ENCODE results near the gene MAPKAP1. TPM values are rescaled to one million over a fixed set of nuclear protein-coding genes. Genes with fewer than 3 reads are reported as not detected.

The MAPKAP1 gene
- total RNA-seq, 1 donor from 2014 or later = 96.2 TPM

DNA sequence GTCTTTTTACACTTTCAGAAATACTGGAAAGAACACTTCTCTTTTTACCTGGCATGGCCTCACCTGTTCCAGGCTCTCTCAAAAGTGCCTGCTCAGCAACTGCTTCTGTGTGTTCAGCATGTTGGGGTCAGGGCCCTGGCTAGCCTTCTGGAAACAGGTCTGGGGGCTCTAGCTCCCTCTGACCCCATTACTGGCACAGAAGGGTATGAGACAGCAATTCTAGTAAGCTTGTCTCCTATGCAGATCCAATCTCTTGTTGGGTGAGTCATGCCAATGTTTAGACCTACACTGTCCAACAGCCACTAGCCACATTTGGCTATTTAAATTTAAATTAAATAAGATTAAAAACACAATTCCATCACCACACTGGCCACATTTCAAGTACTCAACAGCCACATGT is 80.8 kb downstream of the MAPKAP1 start:
- intact Hi-C loops (cut with DNase I) = no loop called here

DNA sequence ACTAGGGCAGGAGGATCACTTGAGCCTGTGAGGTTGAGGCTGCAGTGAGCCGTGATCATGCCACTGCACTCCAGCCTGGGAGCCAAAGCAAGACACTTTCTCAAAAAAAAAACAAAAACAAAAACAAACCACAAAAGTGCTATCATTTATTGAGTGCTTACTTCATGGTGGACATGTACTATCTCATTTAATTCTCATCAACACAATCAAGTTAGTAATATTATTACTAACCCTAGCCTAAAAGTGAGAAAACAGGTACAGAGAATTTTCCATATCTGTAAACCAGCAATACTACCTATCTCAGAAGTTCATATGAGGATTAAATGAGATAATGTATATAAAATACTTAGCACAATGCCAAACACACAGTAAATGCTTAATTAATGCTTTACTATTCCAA is 85.8 kb downstream of the MAPKAP1 start:
- no peak for DNase-seq (ENCODE audit: low spot score)
- intact Hi-C loops (cut with DNase I) = no loop called here

More for the DNA sequence above, 80.8 kb downstream of the MAPKAP1 start:
- no peak for DNase-seq (ENCODE audit: low spot score)

DNA sequence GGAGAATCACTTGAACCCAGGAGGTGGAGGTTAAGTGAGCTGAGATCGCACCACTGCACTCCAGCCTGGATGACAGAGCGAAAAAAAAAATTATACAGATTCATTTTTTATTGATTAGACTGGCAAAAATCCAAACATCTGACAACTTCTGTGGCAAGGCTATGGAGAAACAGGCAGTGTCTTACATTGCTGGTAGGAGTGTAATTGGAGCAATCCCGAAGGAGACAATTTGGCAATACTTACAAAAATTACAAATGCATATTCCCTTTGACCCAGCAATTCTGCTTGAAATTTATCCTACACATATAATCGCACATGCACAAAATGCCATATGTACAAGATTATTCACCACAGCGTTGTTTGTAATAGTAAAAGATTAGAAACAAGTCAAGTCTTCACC is 86.8 kb downstream of the MAPKAP1 start:
- DNase-seq (ENCODE audit: low spot score) = no peak
- intact Hi-C loops (cut with DNase I) = no loop called here

DNA sequence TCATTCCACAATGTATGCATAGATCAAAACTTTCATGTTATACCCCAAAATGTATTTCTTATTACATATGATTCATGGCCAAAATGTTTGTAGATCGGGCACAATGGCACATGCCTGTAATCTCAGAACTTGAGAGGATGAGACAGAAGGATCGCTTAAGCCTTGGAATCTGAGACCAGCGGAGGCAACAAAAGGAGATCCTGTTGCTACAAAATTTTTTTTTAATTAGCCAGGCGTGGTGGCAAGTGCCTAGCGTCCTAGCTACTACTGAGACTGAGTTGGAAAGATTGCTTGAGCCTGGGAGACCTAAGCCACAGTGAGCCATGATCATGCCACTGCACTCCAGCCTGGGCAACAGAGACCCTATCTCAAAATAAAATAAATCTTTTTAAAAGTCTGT is 89.9 kb downstream of the MAPKAP1 start:
- no peak for DNase-seq (ENCODE audit: low spot score)
- intact Hi-C loops (cut with DNase I) = no loop called here

DNA sequence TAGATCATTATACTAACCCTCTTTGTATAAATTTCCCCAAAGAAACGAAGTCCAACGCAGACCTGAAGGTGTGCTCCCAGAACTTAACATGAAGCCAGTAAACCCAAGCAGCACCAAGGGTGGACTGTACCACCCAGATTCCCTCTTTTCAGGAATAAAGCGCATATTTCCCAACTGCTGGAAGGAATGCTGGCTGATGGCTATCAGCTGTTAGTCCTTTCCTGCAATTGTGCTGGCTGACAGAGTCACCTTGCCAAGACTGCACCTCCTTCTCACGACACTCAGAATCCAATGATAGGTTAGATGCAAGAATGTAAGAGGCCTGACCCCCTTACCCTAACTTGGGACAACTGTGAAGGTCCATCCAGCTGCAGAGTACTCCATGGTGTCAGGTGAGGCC is 93.9 kb downstream of the MAPKAP1 start:
- DNase-seq (ENCODE audit: low spot score) = no peak
- intact Hi-C loops (cut with DNase I) = no loop called here

DNA sequence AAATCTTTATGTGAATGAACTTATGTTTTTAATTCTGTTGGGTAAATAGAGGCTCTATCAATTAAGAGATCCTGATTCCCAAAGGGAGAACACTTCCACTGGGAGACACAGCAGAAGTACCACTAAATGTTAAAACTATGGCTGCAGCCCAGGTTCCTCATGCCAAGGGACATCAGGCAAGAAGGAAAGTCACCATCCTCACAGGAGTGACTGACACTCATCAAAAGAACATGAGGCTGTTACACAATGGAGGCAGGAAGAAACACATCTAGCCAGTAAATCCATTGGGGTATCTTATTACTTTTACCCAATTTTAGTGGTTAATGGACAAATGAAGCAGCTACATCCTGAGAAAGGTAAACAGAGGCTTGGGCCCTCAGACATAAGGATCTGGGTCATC is 94.4 kb downstream of the MAPKAP1 start:
- intact Hi-C loops (cut with DNase I) = no loop called here
- DNase-seq (ENCODE audit: low spot score) = no peak

DNA sequence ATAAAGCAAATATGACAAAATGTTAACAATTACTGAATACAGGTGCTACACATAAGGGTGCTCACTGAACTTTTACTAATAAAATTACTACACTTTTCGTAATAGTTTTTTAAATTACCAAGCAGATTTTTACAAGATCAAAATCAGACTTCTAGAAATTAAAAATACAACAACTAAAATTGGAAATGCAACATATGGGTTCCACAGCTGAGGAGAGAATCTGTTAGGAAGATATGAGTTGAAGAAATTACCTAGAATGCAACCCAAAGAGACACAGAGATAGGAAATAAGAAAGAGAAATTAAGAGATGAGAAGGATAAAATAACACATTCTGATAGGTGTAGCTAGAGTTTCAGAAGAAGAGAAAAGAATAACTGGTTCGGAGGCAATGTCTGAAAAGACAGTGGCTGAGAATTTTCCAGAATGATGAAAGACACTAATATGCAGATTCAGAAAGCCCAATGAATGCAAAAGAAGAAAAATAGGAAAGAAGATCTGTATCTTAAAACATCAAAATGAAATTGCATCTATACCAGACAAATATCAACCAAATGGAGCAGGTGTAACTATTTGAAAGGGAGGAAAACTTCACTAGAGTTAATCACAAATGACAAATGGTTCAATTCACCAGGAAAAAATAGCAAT is 95.8 kb downstream of the MAPKAP1 start:
- no peak for DNase-seq (ENCODE audit: low spot score)
- intact Hi-C loops (cut with DNase I) = no loop called here

DNA sequence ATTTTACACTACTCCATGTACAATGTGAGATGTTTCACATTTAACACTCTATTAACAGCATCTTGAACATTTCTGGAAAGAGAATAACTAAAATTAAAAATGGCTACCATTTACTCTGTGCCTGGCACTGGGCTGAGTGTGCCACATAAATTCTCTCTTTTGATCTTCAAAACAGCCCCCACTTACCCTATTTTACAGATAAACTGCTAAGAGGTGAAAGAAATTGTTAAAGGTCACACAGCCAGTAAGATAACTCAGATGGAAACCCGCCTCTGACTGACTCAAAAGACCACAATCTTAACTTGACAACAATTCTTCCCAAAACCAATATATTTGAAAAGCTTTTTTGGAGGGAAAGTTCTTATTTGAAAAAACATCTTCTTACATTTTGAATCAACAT is 97.3 kb downstream of the MAPKAP1 start:
- intact Hi-C loops (cut with DNase I) = no loop called here
- DNase-seq (ENCODE audit: low spot score) = no peak

DNA sequence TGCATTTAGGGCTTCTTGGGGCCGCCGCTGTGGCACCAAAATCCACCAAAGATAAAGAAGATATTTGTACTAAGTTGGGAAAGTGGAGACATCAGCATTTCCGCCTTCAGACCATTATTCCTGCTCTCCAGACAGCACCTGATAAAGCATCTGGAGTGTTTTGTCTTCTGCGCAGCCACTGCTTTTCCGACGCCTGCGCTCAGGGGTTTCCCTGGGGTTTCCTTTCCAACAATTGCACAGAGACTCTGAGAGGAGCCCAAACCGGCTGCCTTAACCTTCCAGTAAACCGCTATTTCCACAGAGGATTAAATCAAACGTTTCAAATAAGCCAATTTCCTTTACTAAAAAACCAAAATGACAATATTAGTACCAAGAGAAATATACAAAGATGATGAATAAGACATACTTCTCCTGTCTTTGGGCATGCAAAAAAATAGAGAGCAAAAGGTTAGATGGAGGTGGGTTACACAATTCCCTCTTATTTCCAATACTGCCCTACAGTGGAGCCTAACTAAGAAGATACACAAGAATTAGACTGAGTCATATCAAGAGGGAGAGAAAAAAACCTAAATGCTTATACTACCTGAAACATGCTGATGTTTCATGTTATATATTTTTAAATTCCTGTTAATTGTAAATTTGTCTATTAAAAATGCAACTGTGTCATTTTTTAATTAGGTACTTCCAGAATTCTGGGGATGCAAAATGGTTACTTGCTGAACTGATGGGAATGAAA is 98.4 kb downstream of the MAPKAP1 start:
- no peak for DNase-seq (ENCODE audit: low spot score)
- intact Hi-C loops (cut with DNase I) = no loop called here

DNA sequence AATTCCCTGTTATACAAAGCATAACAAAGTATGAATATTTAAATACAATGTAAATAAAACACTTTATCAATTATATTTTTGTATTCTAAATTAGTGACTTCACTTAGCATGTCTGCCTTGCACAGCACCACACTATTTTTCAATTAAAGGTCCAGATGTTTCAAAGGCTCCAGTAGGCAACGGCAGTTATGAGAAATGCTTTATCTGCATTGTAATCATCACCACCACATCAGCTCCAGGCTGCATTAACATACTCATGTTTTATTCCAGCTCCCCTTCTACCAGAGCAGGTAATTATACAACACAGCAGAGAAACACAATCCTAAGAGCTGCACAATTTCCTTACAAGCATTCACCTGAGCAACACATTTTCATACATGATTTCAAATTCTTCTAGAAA is 102.8 kb downstream of the MAPKAP1 start:
- no peak for DNase-seq (ENCODE audit: low spot score)
- intact Hi-C loops (cut with DNase I) = no loop called here

DNA sequence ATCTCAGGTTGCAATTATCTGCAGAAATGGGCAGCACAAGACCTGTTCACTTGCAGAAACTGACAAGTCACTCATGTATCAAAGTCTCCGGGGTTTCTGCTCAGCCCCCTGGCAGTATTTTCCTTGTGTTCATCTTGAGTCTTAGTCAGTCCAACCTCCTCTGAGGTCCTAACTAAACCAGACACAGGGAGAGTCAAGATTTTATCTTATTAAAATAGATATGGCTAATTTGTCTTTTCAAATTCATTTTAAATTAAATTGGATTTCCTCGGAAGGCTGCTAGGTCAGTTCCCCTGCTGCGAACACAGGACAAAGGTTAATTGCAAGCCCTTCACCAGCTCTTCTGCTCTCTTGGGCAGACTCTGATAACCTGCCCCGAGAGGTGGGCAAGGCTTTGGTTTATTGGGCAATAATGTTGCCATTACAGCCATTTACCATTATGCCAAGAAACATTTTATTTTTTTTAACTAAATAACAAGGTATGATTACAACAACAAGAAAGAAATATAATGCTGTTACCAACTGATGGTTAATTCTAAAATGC is 103.5 kb downstream of the MAPKAP1 start:
- intact Hi-C loops (cut with DNase I) = no loop called here
- no peak for DNase-seq (ENCODE audit: low spot score)

DNA sequence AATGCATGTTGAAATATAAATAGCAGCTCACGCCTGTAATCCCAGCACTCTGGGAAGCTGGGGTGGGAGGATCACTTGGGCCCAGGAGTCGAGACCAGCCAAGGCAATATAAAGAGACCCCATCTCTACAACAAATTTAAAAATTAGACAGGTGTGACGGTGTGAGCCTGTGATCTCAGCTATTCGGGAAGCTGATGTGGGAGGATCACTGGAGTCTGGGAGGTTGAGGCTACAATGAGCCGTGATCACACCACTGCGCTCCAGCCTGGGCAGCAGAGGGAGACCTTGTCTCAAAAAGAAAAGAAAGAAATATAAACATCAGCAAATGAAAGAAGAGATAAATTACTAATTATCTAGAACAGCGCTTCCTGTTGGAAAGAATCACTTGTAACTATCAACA is 105.0 kb downstream of the MAPKAP1 start:
- intact Hi-C loops (cut with DNase I) = no loop called here
- DNase-seq (ENCODE audit: low spot score) = no peak

DNA sequence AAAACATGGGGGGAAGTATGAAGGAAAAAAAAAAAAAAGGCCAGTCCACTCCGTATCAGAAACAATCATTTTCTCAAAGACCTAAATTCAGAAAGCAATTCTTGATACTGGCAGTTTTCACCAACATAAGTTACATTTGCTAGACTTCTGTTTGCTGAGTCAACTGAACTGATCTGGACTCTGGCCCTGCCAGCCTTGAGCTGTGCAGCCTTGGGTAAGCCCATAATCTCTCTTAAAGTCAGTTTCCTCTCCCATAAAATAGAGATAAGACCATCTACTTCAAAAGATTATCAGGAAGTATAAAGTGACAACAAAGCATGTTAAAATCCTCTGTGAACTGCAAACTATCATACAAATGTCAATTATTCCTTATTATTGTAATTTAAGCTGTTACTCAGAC is 106.8 kb downstream of the MAPKAP1 start:
- no peak for DNase-seq (ENCODE audit: low spot score)
- intact Hi-C loops (cut with DNase I) = no loop called here

DNA sequence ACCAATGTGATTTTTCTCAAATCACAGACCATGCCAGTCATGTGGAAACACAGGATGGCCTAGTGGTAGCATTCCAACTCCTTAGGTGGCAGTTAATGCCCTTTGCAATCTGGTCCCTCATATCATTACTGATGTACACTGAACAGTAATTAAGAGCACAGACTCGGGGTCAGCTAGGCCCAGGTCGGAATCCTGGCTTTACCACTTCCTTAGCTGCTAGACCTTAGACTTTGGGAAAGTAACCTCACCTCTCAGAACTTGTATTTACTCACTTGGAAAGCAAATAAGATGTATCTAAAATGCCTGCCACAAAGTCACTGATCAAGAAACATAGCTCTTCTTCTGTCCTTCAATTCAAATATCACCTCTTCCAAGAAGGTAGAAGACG is 112.8 kb downstream of the MAPKAP1 start:
- no peak for DNase-seq (ENCODE audit: low spot score)
- intact Hi-C loops (cut with DNase I) = no loop called here

DNA sequence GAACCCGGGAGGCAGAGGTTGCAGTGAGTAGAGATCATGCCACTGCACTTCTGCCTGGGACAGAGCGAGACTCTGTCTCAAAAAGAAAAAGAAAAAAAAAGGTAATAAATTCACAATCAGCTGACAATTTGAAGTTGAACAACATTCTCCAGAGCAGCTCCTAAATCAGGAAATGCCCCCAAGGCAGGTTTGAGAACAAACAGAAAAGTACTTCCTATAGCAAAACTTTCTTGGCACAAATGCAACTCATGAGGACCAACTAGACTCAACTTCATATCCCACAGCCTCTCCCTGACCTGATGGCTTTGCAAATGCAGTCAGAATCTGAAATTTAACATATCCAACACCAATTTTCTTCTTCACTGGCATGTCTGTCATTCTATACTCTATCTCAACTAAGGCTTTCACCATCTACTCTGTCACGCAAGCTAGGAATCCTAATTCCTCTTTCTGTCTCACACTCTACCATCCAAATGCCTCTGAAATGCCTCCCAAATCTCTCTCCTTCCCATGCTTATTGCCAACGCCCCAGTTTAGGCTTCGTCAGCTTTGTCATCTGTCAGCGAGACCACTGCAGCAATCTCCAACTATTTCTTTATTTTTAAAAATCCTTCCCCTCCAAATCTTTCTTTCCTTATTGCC is 113.3 kb downstream of the MAPKAP1 start:
- intact Hi-C loops (cut with DNase I) = no loop called here

DNA sequence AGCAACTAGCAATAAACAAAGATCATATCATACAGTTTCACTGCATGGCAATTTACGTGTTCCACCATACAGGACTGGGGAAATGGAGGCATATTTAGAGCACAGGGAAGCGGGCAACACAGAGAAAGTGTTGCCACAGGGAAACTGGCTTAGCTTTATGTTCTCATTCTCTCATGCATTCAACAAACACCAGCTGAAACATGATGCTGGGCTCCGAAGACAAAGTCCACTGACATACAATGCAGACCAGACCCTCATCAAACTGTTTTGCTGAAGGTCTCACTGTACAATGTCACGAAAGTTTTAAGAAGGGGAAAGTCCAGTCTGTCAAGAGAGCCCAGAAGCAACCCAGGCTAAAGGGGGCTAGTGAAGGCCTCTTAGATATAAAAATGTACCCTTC is 115.1 kb downstream of the MAPKAP1 start:
- no peak for DNase-seq (ENCODE audit: low spot score)
- intact Hi-C loops (cut with DNase I) = no loop called here

More for the DNA sequence above, 113.3 kb downstream of the MAPKAP1 start:
- no peak for DNase-seq (ENCODE audit: low spot score)

DNA sequence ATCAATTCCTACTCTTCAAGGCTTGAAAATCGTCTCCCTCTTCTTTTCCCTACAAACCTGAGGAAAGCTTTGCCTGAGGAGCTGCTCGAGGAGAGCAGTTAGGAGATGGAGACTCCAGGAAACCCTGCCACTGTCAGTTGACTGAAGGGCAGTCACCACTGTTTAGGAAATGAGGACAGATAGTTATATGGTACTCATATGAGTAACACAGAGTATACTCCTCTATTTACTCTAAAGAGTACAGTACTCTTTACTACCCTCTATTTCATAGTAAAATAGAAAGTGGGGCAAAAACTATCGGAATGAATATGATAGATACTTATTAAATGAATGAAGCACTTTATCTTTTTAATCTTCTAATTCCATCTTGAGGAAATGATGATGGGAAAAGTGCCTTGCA is 115.8 kb downstream of the MAPKAP1 start:
- intact Hi-C loops (cut with DNase I) = no loop called here
- no peak for DNase-seq (ENCODE audit: low spot score)

DNA sequence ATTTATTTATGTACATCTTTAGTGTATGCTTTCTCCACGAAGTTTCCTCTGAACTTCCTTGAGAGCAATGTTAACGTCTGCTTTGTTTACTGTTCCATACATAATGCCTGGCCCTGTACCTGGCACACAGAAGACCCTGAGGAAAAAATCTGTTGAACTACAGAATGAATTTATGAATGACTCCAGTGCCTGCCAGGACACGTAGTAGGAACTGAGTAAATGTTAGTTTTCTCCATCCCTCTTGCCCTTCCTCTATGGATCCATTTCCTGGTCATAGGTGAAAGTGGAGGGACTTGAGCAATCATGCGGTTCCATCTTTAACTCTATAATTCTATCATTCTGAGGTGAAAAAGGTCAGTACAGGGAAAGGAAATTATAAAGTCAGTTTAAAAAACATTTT is 117.7 kb downstream of the MAPKAP1 start:
- intact Hi-C loops (cut with DNase I) = no loop called here
- DNase-seq (ENCODE audit: low spot score) = no peak

DNA sequence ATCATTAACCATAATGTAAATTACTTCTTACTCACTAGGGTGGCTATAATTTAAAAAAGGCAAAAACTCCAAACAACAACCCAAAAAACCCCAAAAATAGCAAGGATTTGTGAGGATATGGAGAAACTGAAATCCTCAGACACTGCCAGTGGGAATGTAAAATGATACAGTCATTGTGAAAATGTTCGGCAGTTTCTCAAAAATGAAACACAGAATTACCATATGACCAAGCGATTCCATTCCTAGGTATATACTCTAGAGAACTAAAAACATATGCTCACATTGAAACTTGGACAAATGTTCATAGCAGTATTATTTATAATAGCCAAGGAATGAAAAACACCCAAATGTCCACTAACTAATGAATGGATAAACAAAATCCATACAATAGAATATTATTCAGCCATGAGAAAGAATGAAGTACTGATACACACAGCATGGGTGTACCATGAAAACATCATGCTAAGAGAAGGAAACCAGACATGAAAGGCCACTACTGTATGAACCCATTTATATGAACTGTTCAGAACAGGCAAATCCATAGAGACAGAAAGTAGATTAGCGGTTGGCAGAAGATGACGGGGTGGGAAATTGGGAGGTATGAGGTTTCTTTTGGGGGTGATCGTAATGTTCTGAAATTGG is 119.1 kb downstream of the MAPKAP1 start:
- intact Hi-C loops (cut with DNase I) = no loop called here
- DNase-seq (ENCODE audit: low spot score) = no peak

DNA sequence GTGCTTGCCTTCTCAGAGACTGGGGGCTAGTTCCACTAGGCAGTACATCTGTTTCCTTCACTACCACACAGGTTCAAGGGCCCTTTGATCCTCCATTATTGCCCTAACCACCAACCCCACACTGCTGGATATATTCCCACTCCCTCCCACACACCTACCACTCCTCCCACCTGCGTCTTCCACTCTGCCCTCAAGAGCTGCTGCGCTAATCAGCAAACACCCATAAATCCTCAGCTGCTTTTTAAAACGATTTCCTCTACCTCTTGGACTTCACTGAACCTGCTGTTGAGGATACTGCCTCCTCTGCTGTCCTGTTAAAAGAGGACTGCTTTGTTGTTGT is 120.9 kb downstream of the MAPKAP1 start:
- intact Hi-C loops (cut with DNase I) = no loop called here

More for the DNA sequence above, 120.9 kb downstream of the MAPKAP1 start:
- DNase-seq (ENCODE audit: low spot score) = no peak
